IPS-NIHi7 (cell line): ENCODE measurements around the gene TFAP2B.
A peak's percentile ranks its signal among the peaks of the same experiment; 100 is the strongest.

Experiments used
- DNase-seq: peaks from one replicate; pipeline ENCODE4 v3.0.0; 2012; ENCODE audit warnings: mixed read lengths; ENCODE audit errors: extremely low spot score

TFAP2B gene

GRCh38 chr6:50848989-50849795 lies 30.5 kb downstream of the TFAP2B start:
- no peak for DNase-seq

DNA sequence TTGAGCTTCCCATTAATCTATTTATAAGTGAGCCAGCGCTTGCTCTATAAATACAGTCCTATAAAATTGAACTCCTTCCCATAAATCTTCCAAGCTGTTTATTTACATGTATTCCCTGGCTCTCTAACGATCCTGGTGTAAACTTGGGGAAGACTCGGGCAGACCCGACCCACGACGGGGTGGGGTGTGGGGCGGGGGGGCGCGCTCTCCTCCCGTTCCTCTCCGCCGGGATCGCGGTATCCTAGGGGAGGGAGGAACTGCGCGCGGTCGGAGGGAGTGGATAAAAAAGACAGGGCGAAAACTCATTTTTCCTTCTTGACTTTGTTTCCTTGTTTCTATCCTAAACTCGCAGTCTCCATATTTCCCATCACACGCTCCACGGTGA lies 31.1 kb downstream of the TFAP2B start:
- no peak for DNase-seq

- peak; percentile 63 for DNase-seq
These were observed 31.8 kb downstream of the TFAP2B start for GRCh38 chr6:50850223-50851048.

DNA sequence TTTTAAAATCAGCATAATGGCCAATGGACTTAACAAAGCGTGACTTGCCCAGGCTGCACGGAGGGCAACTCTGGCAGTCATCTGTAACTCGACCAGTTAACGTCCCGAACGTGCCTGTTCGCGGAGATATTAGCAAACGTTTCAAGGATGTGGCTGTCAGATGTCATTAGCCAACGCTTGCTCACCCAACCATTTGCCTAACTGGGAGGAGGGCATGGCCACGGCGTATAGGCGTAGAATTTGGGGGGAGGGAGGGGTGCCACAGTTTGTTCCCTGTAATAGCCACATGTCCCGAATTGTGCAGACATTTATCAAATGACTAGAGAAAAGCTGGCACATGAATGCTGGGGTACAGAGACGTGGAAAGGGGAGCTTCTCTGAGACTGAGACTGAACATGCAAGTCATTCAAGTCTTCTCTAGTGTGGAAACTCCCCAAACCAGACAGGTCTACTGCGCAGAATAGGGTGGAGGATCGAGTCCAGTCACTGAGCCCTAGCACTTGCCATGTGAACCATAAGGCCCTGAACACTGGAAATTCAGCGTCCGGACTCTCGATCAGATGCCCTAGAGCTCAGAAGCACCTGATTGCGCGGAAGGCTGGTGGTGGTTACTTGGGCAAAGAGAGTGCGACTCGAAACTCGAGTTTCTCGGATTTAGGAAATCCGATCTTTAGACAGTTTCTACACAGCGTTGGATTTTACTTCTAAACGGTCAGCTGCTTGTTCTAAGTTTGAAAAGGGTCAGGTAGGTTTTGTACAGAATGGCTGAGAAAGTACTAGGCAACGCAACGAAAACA lies 32.6 kb downstream of the TFAP2B start:
- no peak for DNase-seq

DNA sequence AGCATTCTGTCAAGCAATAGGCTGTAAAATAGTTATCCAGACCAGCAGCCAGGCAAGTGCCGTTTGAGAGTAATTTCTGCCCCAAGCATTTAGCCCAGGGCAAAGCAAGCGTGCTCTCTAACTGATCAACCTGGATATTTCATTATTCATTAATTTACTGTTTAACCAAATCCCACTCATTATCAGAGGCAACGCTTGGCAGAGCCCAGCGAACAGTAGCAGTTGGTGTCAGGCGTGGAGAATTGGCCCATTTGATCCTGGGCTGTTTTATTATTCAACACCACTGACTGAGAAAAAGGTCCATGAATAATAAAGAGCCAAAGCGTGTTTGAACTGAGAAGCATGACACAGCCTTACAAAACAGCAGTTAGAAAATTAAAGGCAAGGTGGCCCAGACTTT lies 35.3 kb downstream of the TFAP2B start:
- no peak for DNase-seq

DNA sequence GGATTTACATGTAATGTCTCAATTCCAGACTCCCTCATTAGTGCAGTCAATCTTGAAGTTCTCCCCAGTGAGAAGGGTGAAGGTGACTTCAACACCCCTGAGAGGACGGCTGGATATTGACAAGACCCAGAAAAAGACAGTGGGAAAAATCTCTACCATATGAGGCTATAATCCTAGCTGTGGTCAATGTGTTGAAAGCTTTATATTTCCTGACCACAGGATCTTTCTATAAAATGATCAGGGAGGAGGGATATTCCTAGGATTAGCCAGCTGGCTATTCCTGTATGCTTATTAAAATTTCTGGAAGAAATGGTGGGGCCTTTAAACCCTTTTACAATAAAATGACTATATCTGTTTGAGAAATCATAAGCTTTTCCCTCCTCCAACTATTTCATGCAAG lies 43.0 kb downstream of the TFAP2B start:
- DNase-seq: no peak

DNA sequence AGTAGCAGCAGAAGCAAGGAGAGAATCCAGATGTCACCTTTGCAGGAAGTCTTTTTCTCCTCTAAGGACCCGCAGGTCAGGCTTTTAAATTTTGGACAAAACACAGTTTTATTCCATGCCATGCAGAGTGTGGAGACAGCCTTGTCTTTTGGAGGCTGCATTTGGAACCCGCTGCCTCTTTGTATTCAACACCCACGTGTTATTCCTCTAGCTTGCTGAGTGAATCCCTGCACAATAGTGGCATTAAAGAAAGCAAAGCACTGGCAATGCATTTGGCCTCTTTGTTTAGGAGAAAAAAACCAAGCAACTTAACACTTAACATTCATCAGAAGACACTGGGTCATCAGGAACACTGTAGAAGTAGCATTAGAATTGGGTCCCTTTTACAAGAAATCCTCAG lies 43.5 kb downstream of the TFAP2B start:
- DNase-seq: no peak

DNA sequence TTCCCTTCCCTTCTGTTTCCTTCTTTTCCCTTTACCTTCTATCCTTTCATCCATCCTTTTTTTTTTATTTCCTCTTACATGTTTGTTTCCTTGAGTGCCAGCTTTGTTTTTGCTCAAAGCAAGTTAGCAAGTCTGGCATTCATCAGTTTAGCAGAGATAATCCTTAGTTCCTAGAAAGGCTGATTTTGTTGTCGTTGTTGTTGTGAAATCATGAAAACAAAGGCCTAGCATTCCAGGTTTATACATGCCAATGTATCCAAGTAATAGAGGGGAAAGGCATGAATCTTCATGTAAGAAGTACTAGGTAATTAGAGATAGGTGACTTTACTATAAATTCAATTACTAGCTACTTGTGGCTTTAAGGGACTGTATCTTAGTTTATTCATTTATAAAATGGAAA lies 45.9 kb downstream of the TFAP2B start:
- no peak for DNase-seq

DNA sequence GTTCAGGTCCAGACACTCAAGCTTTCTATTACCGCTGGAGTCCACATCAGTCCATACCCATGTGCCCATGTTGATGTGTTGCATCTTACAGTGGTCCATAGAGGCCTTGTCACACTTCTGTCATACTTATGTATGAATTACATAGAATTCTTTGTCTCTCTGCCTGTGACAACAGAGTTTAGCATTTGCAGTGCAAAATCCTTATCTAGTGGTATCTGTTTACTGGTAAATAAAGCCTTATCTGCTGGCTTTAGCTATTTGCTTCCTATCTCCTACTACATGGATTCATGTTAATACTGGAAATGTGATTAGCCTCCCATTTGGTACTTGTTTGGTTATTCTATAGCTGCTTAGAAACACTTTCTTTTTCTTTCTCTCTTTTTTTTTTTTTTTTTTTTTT lies 49.8 kb downstream of the TFAP2B start:
- no peak for DNase-seq

DNA sequence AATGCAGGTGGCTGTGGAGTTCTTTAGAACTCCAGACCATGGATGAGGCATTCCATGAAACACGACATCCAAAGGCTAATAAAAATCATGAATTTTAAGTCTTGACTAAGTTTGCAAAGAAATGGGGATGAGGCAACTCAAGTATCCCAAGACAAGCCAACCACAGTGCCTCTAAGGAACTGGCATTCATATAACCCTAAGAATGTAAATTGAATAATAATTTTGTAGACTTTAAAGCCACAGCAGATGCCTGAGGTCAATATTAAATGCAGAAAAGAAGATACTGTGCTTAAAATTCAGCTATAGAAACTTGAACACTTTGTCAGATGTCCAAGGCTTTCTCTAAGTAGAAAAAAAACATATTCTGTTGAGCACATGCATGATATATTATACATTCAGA lies 54.5 kb downstream of the TFAP2B start:
- no peak for DNase-seq

- DNase-seq: no peak
These were observed 65.7 kb downstream of the TFAP2B start for GRCh38 chr6:50884364-50884763.

- no peak for DNase-seq
These were observed 68.4 kb downstream of the TFAP2B start for GRCh38 chr6:50887112-50887511.

- DNase-seq: no peak
These were observed 70.8 kb downstream of the TFAP2B start for GRCh38 chr6:50889497-50889896.

GRCh38 chr6:50889935-50890334 lies 71.3 kb downstream of the TFAP2B start:
- no peak for DNase-seq

- DNase-seq: no peak
These were observed 71.9 kb downstream of the TFAP2B start for GRCh38 chr6:50890579-50890978.

- DNase-seq: no peak
These were observed 72.6 kb downstream of the TFAP2B start for GRCh38 chr6:50891290-50891689.
